NT2/D1 (cell line): ENCODE data around the gene RASL10A.

Source experiments
- YY1 ChIP-seq: IDR thresholded peaks from 2 replicates; pipeline ENCODE4 v1.6.1; 2011; ENCODE audit not compliant: insufficient read length, insufficient read depth
- ZNF274 ChIP-seq: IDR thresholded peaks from 2 replicates; pipeline ENCODE4 v1.6.1; 2011; ENCODE audit warnings: mild to moderate bottlenecking, low read depth, low read length

GRCh38 chr22:29348956-29349355 lies 33.5 kb upstream of the RASL10A start:
- TF ChIP-seq ZNF274 (no peak), YY1 (no peak)
